ENCODE data around the gene PTGR2.

DNA sequence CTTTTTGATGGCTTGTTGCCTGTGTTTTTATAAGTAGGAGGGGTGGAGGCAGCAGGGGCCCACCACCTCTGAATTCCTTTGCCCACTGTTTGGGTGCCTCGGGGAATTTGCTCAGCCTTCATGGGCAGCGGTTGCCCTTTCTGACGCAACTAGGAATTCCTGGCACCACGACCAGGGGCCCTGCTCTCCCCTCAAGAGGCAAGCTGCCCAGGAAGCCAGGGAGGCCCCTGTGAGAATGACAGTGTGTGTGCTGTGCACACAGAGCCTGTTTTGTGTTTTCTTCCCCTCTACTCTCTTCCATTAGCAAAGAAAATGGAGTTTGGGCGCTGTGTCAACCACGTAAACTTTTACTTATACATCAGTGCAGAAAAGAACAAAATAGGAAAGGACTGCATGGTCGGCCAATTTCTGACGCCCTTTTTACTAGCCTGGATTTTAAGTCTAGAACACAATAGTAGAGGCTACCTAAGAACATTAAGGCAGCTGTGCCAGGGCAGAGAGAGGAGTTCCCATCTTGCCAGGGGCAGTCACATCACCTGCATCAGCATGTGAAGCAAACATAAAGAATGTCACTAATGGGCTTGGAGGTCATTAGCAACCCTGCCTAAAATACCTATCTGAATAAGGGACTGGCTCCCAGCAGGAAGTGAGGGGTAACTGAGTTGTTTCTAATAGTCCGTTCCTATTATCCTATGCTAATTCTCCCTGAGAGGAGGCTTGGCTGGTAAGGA lies 17.9 kb upstream of the PTGR2 start:
- TF ChIP-seq POLR2A (IDR thresholded peaks at IDR 0.05; ENCODE audit: low read length) (no peak), GATA1 (IDR thresholded peaks at IDR 0.05; ENCODE audit: low read depth, low read length) (no peak)
